Measurements from ENCODE around the gene MYPN.

Gene MYPN

DNA sequence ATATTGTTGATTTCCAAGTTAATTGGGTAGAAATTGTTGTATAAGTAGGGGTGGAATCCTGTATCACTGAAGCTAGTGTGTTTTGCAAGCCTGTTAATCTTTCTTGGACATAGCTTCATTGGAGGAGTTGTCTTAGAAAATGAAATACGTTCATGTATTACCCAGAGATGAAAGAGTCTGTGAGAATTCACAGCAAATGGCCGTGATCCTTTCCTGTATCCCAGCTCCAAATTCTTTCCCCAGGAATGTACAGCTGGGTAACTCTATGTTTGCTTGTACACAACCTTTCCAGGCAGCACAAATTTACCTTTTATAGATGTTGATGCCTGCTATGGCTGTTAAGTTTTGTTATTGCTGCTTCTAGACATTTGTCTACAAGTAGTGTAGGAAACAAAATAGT, 18.7 kb downstream of the MYPN start (continued):
- TF ChIP-seq HIC1 (tag by site-specific recombination; IDR thresholded peaks at IDR 0.05), result no peak
- TF ChIP-seq PRDM6 (tag by site-specific recombination; IDR thresholded peaks at IDR 0.05), result no peak
- no peak for TF ChIP-seq BCL11B (tag by site-specific recombination; IDR thresholded peaks at IDR 0.05; ENCODE audit: low read depth)
- no peak for TF ChIP-seq ZBTB48 (tag by site-specific recombination; IDR thresholded peaks at IDR 0.05)
- no peak for TF ChIP-seq ZNF140 (tag by site-specific recombination; IDR thresholded peaks at IDR 0.05)
- no peak for TF ChIP-seq ELK4 (IDR thresholded peaks at IDR 0.05; ENCODE audit: borderline replicate concordance, low read depth, low read length)
- no peak for TF ChIP-seq PBX3 (CRISPR knock-in tag; IDR thresholded peaks at IDR 0.05)
- TF ChIP-seq ZNF433 (tag by site-specific recombination; IDR thresholded peaks at IDR 0.05; ENCODE audit: low read depth), result no peak
- no peak for TF ChIP-seq ZNF585B (tag by site-specific recombination; IDR thresholded peaks at IDR 0.05)

- POLR2A ChIA-PET, result interaction anchor here (0.6 kb wide), 1 partner anchor 41 kb away, joined by 6 read pairs; no protein-coding TSS in a partner anchor
- H3K36me3 ChIP-seq (ENCODE audit: control insufficient read depth in 2 of 2, insufficient read depth in 1 of 2, low read length in 2 of 2), result no peaks in the 10 kb centered on the region
- no peaks in the 10 kb centered on the region for H3K9me3 ChIP-seq (ENCODE audit: control insufficient read depth, insufficient read depth, low read depth, low read length)
- no peak for TF ChIP-seq ZNF335 (tag by site-specific recombination; conservative IDR thresholded peaks at IDR 0.05)
- no peak for TF ChIP-seq ZNF18 (tag by site-specific recombination; IDR thresholded peaks at IDR 0.05)
- 0 out of 2 replicates have a peak, but pooled peaks have one; percentile 22 for TF ChIP-seq PRDM10 (tag by site-specific recombination; IDR thresholded peaks at IDR 0.05)
- TF ChIP-seq ZNF138 (tag by site-specific recombination; IDR thresholded peaks at IDR 0.05; ENCODE audit: borderline replicate concordance), result no peak
- no peak overlapping the region for H3K4me3 ChIP-seq (ENCODE audit: low read depth, low read length)
- H3K27ac ChIP-seq (ENCODE audit: extremely low read depth, low read depth, low read length), result no peak overlapping the region
- CTCF ChIA-PET, result no interaction called here
- peaks cover 16% of the 10 kb centered on the region for H3K4me1 ChIP-seq (ENCODE audit: control insufficient read depth, insufficient read depth, low read length)
Measured at GRCh38 chr10:68132391-68132790, 23.1 kb downstream of the MYPN start.
